GM21367 (cell line): ENCODE results near the gene IGF2BP3.
"Not testable (repeated sequence)": the region's sequence is repeated elsewhere in the genome, so short reads cannot be mapped to it uniquely, and the experiment has no call there.

Source experiments
- ATAC-seq: cut with Tn5 transposase; IDR thresholded peaks from one replicate; pipeline ENCODE4 v1.9.1; 2021; ENCODE audit not compliant: unreplicated experiment

The IGF2BP3 gene

GRCh38 chr7:23426876-23427275, 43.4 kb downstream of the IGF2BP3 start:
- no peak for ATAC-seq

DNA sequence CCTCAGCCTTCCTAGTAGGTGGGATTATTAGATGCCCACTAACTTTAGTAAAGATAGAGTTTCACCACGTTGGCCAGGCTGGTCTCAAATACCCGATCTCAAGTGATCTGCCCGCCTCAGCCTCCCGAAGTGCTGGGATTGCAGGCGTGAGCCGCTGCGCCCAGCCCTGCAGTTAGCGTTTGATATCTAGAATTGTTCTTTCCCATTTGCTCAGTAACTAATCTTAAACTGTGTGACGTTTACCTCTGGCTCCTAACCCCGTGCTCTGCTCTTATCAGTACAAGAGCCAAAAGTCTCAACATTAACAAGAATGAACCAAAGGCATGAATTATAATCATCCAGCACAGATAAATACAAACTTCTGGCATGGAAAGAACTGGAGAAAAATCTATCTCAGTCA, 47.4 kb downstream of the IGF2BP3 start:
- ATAC-seq = no peak

GRCh38 chr7:23422384-23422783, 47.9 kb downstream of the IGF2BP3 start:
- no peak for ATAC-seq

GRCh38 chr7:23419845-23420244, 50.4 kb downstream of the IGF2BP3 start:
- no peak for ATAC-seq

GRCh38 chr7:23419160-23419559, 51.1 kb downstream of the IGF2BP3 start:
- ATAC-seq = no peak

DNA sequence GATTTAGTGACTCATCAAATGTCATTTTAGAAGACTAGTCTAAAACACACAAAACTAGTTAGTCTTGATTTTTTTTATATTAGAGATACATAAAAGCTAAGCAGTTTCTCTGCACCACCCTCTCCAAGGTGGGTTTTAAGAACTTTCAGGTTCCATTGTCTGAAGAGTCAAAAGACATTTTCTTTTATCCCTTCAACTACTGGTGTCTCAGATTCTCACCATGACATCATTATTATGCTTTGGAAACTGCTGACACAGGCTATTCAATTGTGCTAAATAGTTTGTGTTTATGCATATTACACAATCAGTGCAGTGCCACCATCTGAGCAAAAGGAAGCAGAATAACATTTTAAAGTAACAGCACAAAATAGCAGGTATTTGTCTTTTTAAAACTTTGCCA, 52.2 kb downstream of the IGF2BP3 start:
- no peak for ATAC-seq

GRCh38 chr7:23415198-23415597, 55.1 kb downstream of the IGF2BP3 start:
- no peak for ATAC-seq

DNA sequence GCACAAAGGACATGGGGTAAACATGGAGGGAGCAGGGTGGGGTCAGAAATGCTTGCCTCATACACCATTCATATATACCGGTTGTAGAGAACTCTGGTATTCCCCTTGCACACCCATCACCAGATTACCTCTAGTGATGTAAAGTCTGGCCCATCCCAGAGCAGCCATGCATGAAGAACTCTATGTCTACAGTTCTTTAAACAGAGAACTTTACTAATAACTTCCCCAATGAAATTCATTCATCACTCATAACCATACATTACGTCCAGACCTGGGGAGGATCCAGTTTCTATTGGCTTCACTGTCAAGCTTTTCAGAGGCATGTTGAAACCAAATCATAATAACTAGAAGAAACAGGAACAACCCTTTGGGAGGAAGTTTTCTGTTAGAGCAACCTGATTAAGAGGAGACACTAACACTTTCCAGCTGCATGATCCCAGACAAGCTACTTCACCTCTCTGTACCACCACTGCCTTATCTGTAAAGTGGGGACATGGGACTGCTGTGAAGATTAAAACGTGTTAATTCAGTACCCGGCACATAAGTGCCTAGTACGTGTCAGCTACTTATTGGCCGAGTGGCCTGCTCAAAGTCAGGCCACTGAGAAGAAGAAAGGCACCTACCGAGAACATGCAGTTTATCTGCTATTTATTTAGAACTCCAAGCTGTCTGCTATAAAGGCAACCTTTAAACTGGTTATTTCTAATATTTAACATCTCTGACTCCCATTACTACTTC, 59.7 kb downstream of the IGF2BP3 start:
- peak; percentile 75 for ATAC-seq

GRCh38 chr7:23406564-23406963, 63.7 kb downstream of the IGF2BP3 start:
- ATAC-seq = not testable (repeated sequence)

GRCh38 chr7:23405240-23405618, 65.1 kb downstream of the IGF2BP3 start:
- no peak for ATAC-seq

GRCh38 chr7:23404546-23405239, 65.6 kb downstream of the IGF2BP3 start:
- no peak for ATAC-seq

- ATAC-seq = no peak
Observed at GRCh38 chr7:23403970-23404369, 66.3 kb downstream of the IGF2BP3 start.

DNA sequence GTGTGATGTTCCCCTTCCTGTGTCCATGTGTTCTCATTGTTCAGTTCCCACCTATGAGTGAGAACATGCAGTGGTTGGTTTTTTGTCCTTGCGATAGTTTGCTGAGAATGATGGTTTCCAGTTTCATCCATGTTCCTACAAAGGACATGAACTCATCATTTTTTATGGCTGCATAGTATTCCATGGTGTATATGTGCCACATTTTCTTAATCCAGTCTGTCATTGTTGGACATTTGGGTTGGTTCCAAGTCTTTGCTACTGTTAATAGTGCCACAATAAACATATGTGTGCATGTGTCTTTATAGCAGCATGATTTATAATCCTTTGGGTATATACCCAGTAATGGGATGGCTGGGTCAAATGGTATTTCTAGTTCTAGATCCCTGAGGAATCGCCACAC, 72.2 kb downstream of the IGF2BP3 start:
- ATAC-seq = not testable (repeated sequence)

GRCh38 chr7:23397241-23397640, 73.0 kb downstream of the IGF2BP3 start:
- ATAC-seq = no peak

GRCh38 chr7:23396222-23397015, 73.9 kb downstream of the IGF2BP3 start:
- no peak for ATAC-seq

- no peak for ATAC-seq
Observed at GRCh38 chr7:23394488-23395171, 75.7 kb downstream of the IGF2BP3 start.

DNA sequence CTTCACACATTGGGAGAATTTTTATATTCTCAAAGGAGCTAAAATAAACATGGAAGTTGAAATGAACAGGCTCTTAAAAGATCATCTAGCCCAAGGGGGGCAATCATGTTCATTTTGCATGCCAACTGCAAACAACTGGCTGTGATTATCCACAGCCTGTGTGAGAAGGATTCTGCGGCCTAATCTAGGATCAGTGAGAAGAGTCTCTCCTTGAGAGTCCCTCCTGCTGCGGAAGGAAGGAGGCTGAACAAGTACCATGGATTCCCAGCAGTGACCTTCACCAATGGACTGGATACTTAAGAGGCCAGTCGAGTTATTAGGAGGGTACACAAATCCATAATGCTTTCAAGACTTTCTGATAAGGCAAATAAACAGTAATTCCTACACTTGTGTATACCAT, 76.7 kb downstream of the IGF2BP3 start:
- ATAC-seq = no peak

DNA sequence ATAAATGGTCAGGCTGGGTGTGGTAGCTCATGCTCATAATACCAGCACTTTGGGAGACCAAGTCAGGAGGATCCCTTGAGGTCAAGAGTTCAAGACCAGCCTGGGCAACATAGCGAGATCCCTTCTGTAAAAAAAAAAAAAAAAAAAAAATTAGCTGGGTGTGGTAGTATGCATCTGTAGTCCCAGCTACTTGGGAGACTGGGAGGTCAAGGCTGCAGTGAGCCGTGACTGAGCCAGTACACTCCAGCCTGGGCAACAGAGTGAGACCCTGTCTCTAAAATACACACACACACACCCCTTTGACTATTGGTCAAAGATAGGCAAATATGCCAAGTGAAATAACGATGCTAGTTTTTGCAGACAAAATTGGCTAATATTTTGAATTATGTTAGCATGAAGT, 80.6 kb downstream of the IGF2BP3 start:
- ATAC-seq = no peak

DNA sequence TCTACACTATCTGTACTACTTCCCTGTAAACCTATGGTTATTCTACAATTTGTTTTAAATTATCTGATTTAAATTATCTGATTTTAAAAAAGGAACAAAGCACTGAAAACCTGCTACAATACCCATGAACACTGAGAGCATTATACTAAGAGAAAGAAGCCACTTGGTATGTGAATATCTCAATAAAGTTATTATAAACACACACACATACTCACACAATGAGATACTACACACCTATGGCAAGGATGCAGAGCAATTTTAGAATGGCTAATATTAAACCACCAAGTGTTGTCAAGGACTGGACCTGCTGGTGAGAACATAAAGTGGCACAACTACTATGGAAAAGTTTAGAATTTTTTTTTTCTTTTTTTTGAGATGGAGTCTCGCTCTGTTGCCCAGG, 82.7 kb downstream of the IGF2BP3 start:
- no peak for ATAC-seq

DNA sequence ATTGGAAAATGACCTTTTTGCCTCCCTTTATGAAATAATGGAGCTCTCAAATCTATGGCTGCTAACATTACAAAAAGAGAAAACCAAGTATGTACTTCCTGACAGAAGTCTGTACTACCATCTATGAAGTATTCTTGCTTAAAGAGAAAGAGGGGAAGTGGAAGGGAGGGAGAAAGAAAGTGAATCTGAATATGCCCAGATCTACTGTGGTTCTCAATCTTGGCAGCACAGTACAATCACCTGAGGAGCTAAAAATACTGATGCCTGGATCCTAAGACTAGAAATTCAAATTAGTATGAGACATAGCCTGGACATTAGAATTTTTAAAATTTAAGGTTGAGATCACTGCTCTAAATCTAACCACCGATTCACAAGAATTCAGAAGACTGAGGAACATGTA, 85.2 kb downstream of the IGF2BP3 start:
- ATAC-seq = no peak

DNA sequence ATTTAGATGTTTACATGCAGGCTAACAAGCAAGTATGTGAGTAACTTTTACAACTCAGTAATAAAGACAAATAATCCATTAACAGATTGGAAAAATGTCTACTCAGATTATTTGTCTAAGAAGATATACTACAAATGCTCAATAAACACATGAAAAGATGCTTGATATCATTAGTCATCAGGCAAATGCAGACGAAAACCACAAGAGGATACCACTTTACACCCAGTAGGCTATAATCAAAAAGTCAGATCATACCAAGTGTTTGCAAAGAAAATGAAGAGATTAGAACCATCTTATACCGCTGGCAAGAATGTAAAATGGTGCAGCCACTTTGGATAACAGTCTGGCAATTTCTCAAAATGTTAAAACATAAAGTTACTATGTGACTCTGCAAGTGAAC, 87.1 kb downstream of the IGF2BP3 start:
- no peak for ATAC-seq
